Measurements from ENCODE around the gene FITM1. TPM values are rescaled to one million over a fixed set of nuclear protein-coding genes. Genes with fewer than 3 reads are reported as not detected.

Gene FITM1
- total RNA-seq, 1 experiment from 2014 or later: 0.46 TPM

DNA sequence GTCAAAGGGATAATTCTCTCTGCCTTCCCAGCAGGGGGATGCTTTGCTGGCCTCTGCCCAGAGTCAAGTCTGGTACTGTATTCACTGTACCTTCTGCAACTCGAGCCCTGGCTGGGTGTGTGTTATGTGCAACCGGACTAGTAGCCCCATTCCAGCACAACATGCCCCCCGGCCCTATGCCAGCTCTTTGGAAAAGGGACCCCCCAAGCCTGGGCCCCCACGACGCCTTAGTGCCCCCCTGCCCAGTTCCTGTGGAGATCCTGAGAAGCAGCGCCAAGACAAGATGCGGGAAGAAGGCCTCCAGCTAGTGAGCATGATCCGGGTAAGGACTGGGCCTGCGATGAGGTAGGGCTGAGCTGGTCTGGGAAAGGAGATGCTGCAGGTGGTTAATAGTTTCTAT is 20.1 kb downstream of the FITM1 start:
- H3K36me3 ChIP-seq (ENCODE audit: control insufficient read depth, insufficient read depth, low read length): peaks cover 6% of the 10 kb centered on the region
- CTCF ChIA-PET: interaction anchor here (0.7 to 0.9 kb wide), 2 partner anchors 41 to 60 kb away, joined by 3 to 15 read pairs; no protein-coding TSS in a partner anchor
- no peaks in the 10 kb centered on the region for H3K27me3 ChIP-seq (ENCODE audit: control insufficient read depth, insufficient read depth, low read length)
- no peak for DNase-seq (ENCODE audit: low read depth, low spot score)
- no peak for TF ChIP-seq REST (IDR thresholded peaks at IDR 0.05; ENCODE audit: insufficient read depth in 1 of 2, low read depth in 2 of 2, low read length in 1 of 2)
- no peak for TF ChIP-seq TCF7L2 (IDR thresholded peaks at IDR 0.05; ENCODE audit: low read depth, low read length)
- TF ChIP-seq CTCF (IDR thresholded peaks at IDR 0.05): no peak
- TF ChIP-seq SIN3A (IDR thresholded peaks at IDR 0.05; ENCODE audit: borderline replicate concordance, insufficient read depth, low read depth, low read length): no peak
- TF ChIP-seq POLR2AphosphoS5 (IDR thresholded peaks at IDR 0.05; ENCODE audit: low read depth, low read length): no peak
- ATAC-seq: no peak
- no TSS peak for BruUV-seq (replicated peaks)
- intact Hi-C loops (cut with micrococcal nuclease; ENCODE audit: unreplicated experiment): no loop called here
- H3K4me3 ChIP-seq (ENCODE audit: low read depth in 2 of 2, low read length in 2 of 2): no peak overlapping the region
- H3K4me1 ChIP-seq (ENCODE audit: control insufficient read depth, insufficient read depth, low read length): peaks cover 3% of the 10 kb centered on the region; the same call in 1 of the 2 replicates
- H3K9me3 ChIP-seq (ENCODE audit: control insufficient read depth, insufficient read depth, low read depth, low read length): no peaks in the 10 kb centered on the region
- POLR2A ChIA-PET: interaction anchor here (0.6 kb wide), 1 partner anchor 40 kb away, joined by 9 read pairs; no protein-coding TSS in a partner anchor
- no peak overlapping the region for H3K27ac ChIP-seq (ENCODE audit: low read length)
- in situ Hi-C loops (cut with HindIII; ENCODE audit: low pct_unique_long_range_greater_than_20kb, low sequenced_read_pairs): no loop called here

DNA sequence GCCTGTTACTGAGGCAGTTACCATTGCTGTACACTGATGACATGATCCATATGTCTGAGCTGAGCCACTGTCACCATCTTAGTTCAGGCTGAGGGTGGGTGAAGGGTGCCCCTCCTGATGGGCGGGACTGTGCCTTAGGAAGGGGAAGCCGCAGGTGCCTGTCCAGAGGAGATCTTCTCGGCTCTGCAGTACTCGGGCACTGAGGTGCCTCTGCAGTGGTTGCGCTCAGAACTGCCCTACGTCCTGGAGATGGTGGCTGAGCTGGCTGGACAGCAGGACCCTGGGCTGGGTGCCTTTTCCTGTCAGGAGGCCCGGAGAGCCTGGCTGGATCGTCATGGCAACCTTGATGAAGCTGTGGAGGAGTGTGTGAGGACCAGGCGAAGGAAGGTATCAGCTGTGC is 20.5 kb downstream of the FITM1 start:
- ChIA-PET POLR2A (interaction anchor here (0.5 to 0.6 kb wide), 3 partner anchors 15 to 41 kb away, joined by 3 to 9 read pairs (median 3); partner anchors contain the start of gene PSME1), CTCF (interaction anchor here (0.6 to 0.7 kb wide), 2 partner anchors 41 to 95 kb away, joined by 4 to 15 read pairs; no protein-coding TSS in a partner anchor)
- no peak for ATAC-seq

More for the DNA sequence above, 20.5 kb downstream of the FITM1 start:
- intact Hi-C loops (cut with micrococcal nuclease; ENCODE audit: unreplicated experiment) (no loop called here), in situ Hi-C loops (cut with HindIII; ENCODE audit: low pct_unique_long_range_greater_than_20kb, low sequenced_read_pairs) (no loop called here)
- no peak overlapping the region for H3K27ac ChIP-seq (ENCODE audit: low read length)
- DNase-seq (ENCODE audit: low read depth, low spot score): no peak
- H3K4me3 ChIP-seq (ENCODE audit: low read depth in 2 of 2, low read length in 2 of 2): no peak overlapping the region
- no peaks in the 10 kb centered on the region for H3K27me3 ChIP-seq (ENCODE audit: control insufficient read depth, insufficient read depth, low read length)
- H3K9me3 ChIP-seq (ENCODE audit: control insufficient read depth, insufficient read depth, low read depth, low read length): no peaks in the 10 kb centered on the region
- BruUV-seq (replicated peaks): no TSS peak
- TF ChIP-seq POLR2AphosphoS5 (IDR thresholded peaks at IDR 0.05; ENCODE audit: low read depth, low read length): no peak
- no peak for TF ChIP-seq SIN3A (IDR thresholded peaks at IDR 0.05; ENCODE audit: borderline replicate concordance, insufficient read depth, low read depth, low read length)
- no peak for TF ChIP-seq TCF7L2 (IDR thresholded peaks at IDR 0.05; ENCODE audit: low read depth, low read length)
- TF ChIP-seq CTCF (IDR thresholded peaks at IDR 0.05): no peak
- TF ChIP-seq REST (IDR thresholded peaks at IDR 0.05; ENCODE audit: insufficient read depth in 1 of 2, low read depth in 2 of 2, low read length in 1 of 2): no peak
- no peaks in the 10 kb centered on the region for H3K4me1 ChIP-seq (ENCODE audit: control insufficient read depth, insufficient read depth, low read length)
- peaks cover 6% of the 10 kb centered on the region for H3K36me3 ChIP-seq (ENCODE audit: control insufficient read depth, insufficient read depth, low read length)

All from Panc1 (cell line).